Vagina (tissue), 2 donors: ENCODE measurements around the gene USP14.

Experiments used
- CTCF ChIP-seq, 3 experiments: fragments of 450-650 bp in 2 of 3; fragments of 200-600 bp in 1 of 3; sonication (generic) in 1 of 3; IDR thresholded peaks; one replicate each; pipeline ENCODE4 v1.5.1; 2017 to 2019; ENCODE audit warnings: antibody characterized with exemption in 3 of 3, mild to moderate bottlenecking in 2 of 3, moderate library complexity in 2 of 3
- POLR2A ChIP-seq, 2 donors: fragments of 450-650 bp; IDR thresholded peaks; one replicate each; pipeline ENCODE4 v1.6.1; 2017; ENCODE audit warnings: antibody characterized with exemption in 2 of 2, mild to moderate bottlenecking in 2 of 2, moderate library complexity in 2 of 2
- POLR2AphosphoS5 ChIP-seq, 2 donors: sonication (generic); formaldehyde crosslinking; IDR thresholded peaks; one replicate each; pipeline ENCODE4 v1.9.0; 2017; ENCODE audit warnings: antibody characterized with exemption in 2 of 2, mild to moderate bottlenecking in 2 of 2, low read depth in 1 of 2; ENCODE audit not compliant: insufficient read depth in 1 of 2

DNA sequence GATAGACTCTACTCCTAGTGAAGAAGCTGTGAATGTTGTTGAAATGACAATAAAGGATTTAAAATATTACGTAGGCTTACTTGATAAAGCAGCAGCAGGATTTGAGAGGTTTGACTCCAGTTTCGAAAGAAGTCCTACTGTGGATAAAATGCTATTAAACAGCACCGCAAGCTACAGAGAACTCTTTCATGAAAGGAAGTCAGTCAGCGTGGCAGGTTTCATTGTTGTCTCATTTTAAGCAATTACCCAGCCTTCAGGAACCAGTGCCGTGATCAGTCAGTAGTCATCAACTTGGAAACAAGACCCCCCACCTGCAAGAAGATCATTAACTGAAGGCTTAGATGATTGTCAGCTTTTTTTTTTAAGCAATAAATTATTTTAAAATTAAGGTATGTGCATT, 14.0 kb downstream of the USP14 start:
- TF ChIP-seq POLR2A (IDR thresholded peaks at IDR 0.05): no peak
- TF ChIP-seq CTCF (IDR thresholded peaks at IDR 0.05): no peak
- TF ChIP-seq POLR2AphosphoS5 (IDR thresholded peaks at IDR 0.05; ENCODE audit: insufficient read depth in 1 of 2, low read depth in 1 of 2): no peak
